Stomach (tissue), 9 donors: Measurements from ENCODE around the gene APLN. TPM values are rescaled to one million over a fixed set of nuclear protein-coding genes. Genes with fewer than 3 reads are reported as not detected.

Experiments
- DNase-seq, 2 donors: peaks; one replicate each; pipeline versions ENCODE4 v3.0.0 to v3.0.0-alpha.2; 2013 to 2019
- H3K27ac ChIP-seq, 5 donors: fragments of 200-600 bp in 4 of 5; sonication (generic) in 4 of 5; one replicate each; pipeline ENCODE4 v1.5.1; 2013 to 2019; ENCODE audit warnings: mild to moderate bottlenecking in 1 of 5, moderate library complexity in 1 of 5
- H3K27me3 ChIP-seq, 3 donors: fragments of 200-600 bp; sonication (generic); one replicate each; pipeline ENCODE4 v1.5.1; 2017 to 2019; ENCODE audit warnings: mixed run types in 1 of 3
- H3K36me3 ChIP-seq, 4 donors: fragments of 200-600 bp; sonication (generic); 1 replicate in 3 of 4; 2 replicates in 1 of 4; pipeline ENCODE4 v1.5.1; 2016 to 2019
- H3K4me1 ChIP-seq, 4 donors: fragments of 200-600 bp; sonication (generic); one replicate each; pipeline ENCODE4 v1.5.1; 2016 to 2019
- H3K4me3 ChIP-seq, 4 donors: fragments of 200-600 bp; sonication (generic) in 3 of 4; one replicate each; pipeline ENCODE4 v1.5.1; 2016 to 2019; ENCODE audit warnings: mild to moderate bottlenecking in 1 of 4
- H3K9me3 ChIP-seq, 4 donors: fragments of 200-600 bp; sonication (generic); one replicate each; pipeline ENCODE4 v1.5.1; 2016 to 2019
- EP300 ChIP-seq: sonication (generic); formaldehyde crosslinking; IDR thresholded peaks from one replicate; pipeline ENCODE4 v1.6.1; 2017; ENCODE audit warnings: antibody characterized with exemption
- POLR2A ChIP-seq, 4 donors: fragments of 450-650 bp; IDR thresholded peaks; one replicate each; pipeline ENCODE4 v1.6.1; 2016; ENCODE audit warnings: antibody characterized with exemption in 4 of 4, control low read depth in 2 of 4, mild to moderate bottlenecking in 1 of 4, moderate library complexity in 1 of 4
- POLR2AphosphoS5 ChIP-seq, 3 donors: sonication (generic); formaldehyde crosslinking; IDR thresholded peaks; one replicate each; pipeline ENCODE4 v1.6.1; 2016; ENCODE audit warnings: antibody characterized with exemption in 3 of 3
- WGBS, 5 donors: extraction: QIAGEN DNeasy Blood & Tissue Kit in 3 of 5; methylation state at CpG; one replicate each; pipeline versions ENCODE4 v1.1.5 to v1.1.7; 2013 to 2018; 5-methylcytosine and 5-hydroxymethylcytosine counted together
- intact Hi-C: fragments of 100-400 bp; cut with DNase I; formaldehyde crosslinking; loops from one replicate; pipeline ENCODE4 v1.15.1; 2023; ENCODE audit warnings: low total_unique reads
- polyA plus RNA-seq, 3 donors: library from polyadenylated mRNA; stranded (reverse); fragments of 200-250 nt; gene quantifications; one replicate each; pipeline ENCODE4 v1.2.3, GENCODE V29; 2013
- total RNA-seq, 5 donors: library from RNA; depleted of rRNA; stranded (reverse); fragments of >200 nt; gene quantifications; one replicate each; pipeline versions ENCODE4 v1.1.0 to v1.2.3, GENCODE V29; 2014 to 2016
- TF ChIP-seq, protein P1 (sequence below), 7 experiments: fragments of 450-650 bp in 4 of 7; fragments of 200-600 bp in 3 of 7; sonication (generic) in 3 of 7; IDR thresholded peaks; one replicate each; pipeline ENCODE4 v1.5.1; 2016 to 2019; ENCODE audit warnings: antibody characterized with exemption in 7 of 7, control low read depth in 2 of 7, mild to moderate bottlenecking in 1 of 7
- donor health status: healthy with polysubstance abuse.
- donor health status: Bipolar disorder and iron deficiency.
- donor health status: healthy.

Gene APLN
- total and polyA plus RNA-seq, 8 donors: 0.18 to 1.1 (median 0.37) TPM; not detected in 4

DNA sequence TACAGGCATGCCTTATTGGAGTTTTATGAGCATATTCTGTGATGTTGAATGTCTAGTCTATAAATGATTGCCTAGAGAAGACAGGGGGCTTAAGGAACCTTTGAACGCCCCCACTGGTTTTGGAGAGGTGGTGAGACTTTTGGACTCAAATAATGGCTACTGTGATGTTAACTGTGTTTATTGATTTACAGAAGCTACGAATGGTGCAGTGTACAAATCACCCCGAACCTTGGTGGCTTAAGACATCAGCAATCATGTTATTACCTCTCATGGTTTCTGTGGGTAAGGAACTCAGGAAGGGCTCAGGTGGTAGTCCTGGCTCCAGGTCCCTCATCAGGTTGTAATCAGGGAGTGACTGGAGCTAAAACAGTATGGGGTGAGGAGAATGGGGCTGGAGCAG, 33.3 kb upstream of the APLN start:
- no peaks in the 10 kb centered on the region for H3K9me3 ChIP-seq
- 72 to 94% (median 91%) methylated on average over 3 of the region's 3 CpGs for WGBS, 5 donors
- H3K4me3 ChIP-seq: no peak overlapping the region
- no peaks in the 10 kb centered on the region for H3K27me3 ChIP-seq
- no peaks in the 10 kb centered on the region for H3K36me3 ChIP-seq
- intact Hi-C loops: no loop called here
- no peaks in the 10 kb centered on the region for H3K4me1 ChIP-seq
- no peak for DNase-seq
- TF ChIP-seq EP300 (no peak), POLR2AphosphoS5 (IDR thresholded peaks at IDR 0.05) (no peak)
- TF ChIP-seq, protein P1, sequence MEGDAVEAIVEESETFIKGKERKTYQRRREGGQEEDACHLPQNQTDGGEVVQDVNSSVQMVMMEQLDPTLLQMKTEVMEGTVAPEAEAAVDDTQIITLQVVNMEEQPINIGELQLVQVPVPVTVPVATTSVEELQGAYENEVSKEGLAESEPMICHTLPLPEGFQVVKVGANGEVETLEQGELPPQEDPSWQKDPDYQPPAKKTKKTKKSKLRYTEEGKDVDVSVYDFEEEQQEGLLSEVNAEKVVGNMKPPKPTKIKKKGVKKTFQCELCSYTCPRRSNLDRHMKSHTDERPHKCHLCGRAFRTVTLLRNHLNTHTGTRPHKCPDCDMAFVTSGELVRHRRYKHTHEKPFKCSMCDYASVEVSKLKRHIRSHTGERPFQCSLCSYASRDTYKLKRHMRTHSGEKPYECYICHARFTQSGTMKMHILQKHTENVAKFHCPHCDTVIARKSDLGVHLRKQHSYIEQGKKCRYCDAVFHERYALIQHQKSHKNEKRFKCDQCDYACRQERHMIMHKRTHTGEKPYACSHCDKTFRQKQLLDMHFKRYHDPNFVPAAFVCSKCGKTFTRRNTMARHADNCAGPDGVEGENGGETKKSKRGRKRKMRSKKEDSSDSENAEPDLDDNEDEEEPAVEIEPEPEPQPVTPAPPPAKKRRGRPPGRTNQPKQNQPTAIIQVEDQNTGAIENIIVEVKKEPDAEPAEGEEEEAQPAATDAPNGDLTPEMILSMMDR (IDR thresholded peaks at IDR 0.05): no peak
- H3K27ac ChIP-seq: no peak overlapping the region

- 46 to 69% (median 63%) methylated on average over 2 of the region's 2 CpGs for WGBS, 5 donors
- no peaks in the 10 kb centered on the region for H3K9me3 ChIP-seq
- H3K27me3 ChIP-seq: no peaks in the 10 kb centered on the region
- H3K36me3 ChIP-seq: no peaks in the 10 kb centered on the region
- no peak overlapping the region for H3K4me3 ChIP-seq
- TF ChIP-seq POLR2A (IDR thresholded peaks at IDR 0.05): no peak
- TF ChIP-seq EP300: no peak
- TF ChIP-seq POLR2AphosphoS5 (IDR thresholded peaks at IDR 0.05): no peak
- TF ChIP-seq, protein P1 (IDR thresholded peaks at IDR 0.05): no peak
- no peak overlapping the region for H3K27ac ChIP-seq
- DNase-seq: peak in 1 of 2 donors; percentile 59
- H3K4me1 ChIP-seq: no peaks in the 10 kb centered on the region
- intact Hi-C loops: no loop called here
Measured at GRCh38 chrX:129686422-129686948, 31.7 kb upstream of the APLN start.

DNA sequence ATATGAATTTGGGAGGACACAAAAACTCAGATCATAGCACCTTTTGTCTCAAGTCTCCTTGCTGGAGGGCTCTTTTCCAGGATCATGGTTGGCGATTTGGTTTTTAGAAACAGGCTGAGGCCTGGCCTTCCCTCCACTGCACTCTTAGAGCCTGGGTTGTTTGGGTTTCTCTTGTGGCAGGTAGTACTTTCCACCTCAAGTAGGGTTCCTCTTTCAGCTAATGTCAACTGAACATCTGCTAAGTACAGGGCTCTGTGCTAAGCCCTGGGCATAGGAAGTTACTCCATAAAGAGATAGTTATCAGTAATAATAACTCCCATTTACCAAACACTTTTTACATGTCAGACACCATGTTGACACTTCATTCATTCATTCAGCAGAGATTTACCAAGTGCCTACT, 28.2 kb upstream of the APLN start:
- WGBS, 5 donors: 86 to 100% (median 92%) methylated on average over 1 of the region's 1 CpG
- H3K36me3 ChIP-seq: no peaks in the 10 kb centered on the region
- no peak overlapping the region for H3K4me3 ChIP-seq
- intact Hi-C loops: no loop called here
- DNase-seq: no peak
- TF ChIP-seq, protein P1 (IDR thresholded peaks at IDR 0.05): no peak
- no peak for TF ChIP-seq EP300
- TF ChIP-seq POLR2AphosphoS5 (IDR thresholded peaks at IDR 0.05): no peak
- TF ChIP-seq POLR2A (IDR thresholded peaks at IDR 0.05): no peak
- H3K27ac ChIP-seq: no peak overlapping the region
- no peaks in the 10 kb centered on the region for H3K9me3 ChIP-seq
- H3K27me3 ChIP-seq: no peaks in the 10 kb centered on the region
- peaks cover 0 to 12% (median 7%) of the 10 kb centered on the region in 4 donors for H3K4me1 ChIP-seq

- H3K36me3 ChIP-seq: no peaks in the 10 kb centered on the region
- H3K4me3 ChIP-seq: no peak overlapping the region
- intact Hi-C loops: no loop called here
- WGBS, 5 donors: 67 to 95% (median 90%) methylated on average over 1 of the region's 1 CpG
- no peak for DNase-seq
- H3K4me1 ChIP-seq: peaks cover 0 to 21% (median 7%) of the 10 kb centered on the region in 4 donors
- no peaks in the 10 kb centered on the region for H3K27me3 ChIP-seq
- TF ChIP-seq POLR2A (IDR thresholded peaks at IDR 0.05) (no peak), POLR2AphosphoS5 (IDR thresholded peaks at IDR 0.05) (no peak), EP300 (no peak)
- TF ChIP-seq, protein P1 (IDR thresholded peaks at IDR 0.05): no peak
- no peak overlapping the region for H3K27ac ChIP-seq
- no peaks in the 10 kb centered on the region for H3K9me3 ChIP-seq
Measured at GRCh38 chrX:129679901-129680300, 25.1 kb upstream of the APLN start.
